Tibial nerve (tissue), 4 donors: ENCODE data around the gene STX8. TPM values are rescaled to one million over a fixed set of nuclear protein-coding genes. Genes with fewer than 3 reads are reported as not detected.

Experiments
- DNase-seq, 2 donors: peaks; one replicate each; pipeline ENCODE4 v3.0.0-alpha.2; 2019; ENCODE audit warnings: low spot score in 2 of 2
- H3K27ac ChIP-seq, 4 donors: fragments of 200-600 bp; sonication (generic) in 3 of 4; one replicate each; pipeline ENCODE4 v1.5.1; 2017 to 2019; ENCODE audit warnings: mild to moderate bottlenecking in 1 of 4
- H3K27me3 ChIP-seq, 2 donors: fragments of 200-600 bp; sonication (generic) in 1 of 2; one replicate each; pipeline versions ENCODE4 v1.5.1 to v1.6.0; 2017 to 2019
- H3K36me3 ChIP-seq, 3 donors: fragments of 200-600 bp; sonication (generic); one replicate each; pipeline ENCODE4 v1.5.1; 2018 to 2019
- H3K4me1 ChIP-seq, 4 donors: fragments of 200-600 bp; sonication (generic) in 3 of 4; one replicate each; pipeline ENCODE4 v1.5.1; 2017 to 2019
- H3K4me3 ChIP-seq, 4 donors: fragments of 200-600 bp; sonication (generic) in 3 of 4; one replicate each; pipeline ENCODE4 v1.5.1; 2017 to 2019; ENCODE audit warnings: mild to moderate bottlenecking in 1 of 4, moderate library complexity in 1 of 4
- H3K9me3 ChIP-seq, 4 donors: fragments of 200-600 bp; sonication (generic) in 3 of 4; one replicate each; pipeline ENCODE4 v1.5.1; 2017 to 2019
- CTCF ChIP-seq, 5 experiments: fragments of 200-600 bp in 3 of 5; fragments of 450-650 bp in 2 of 5; sonication (generic) in 3 of 5; IDR thresholded peaks; one replicate each; pipeline ENCODE4 v1.5.1; 2016 to 2019; ENCODE audit warnings: antibody characterized with exemption in 5 of 5, mild to moderate bottlenecking in 3 of 5, moderate library complexity in 2 of 5
- EP300 ChIP-seq, 2 donors: sonication (generic); formaldehyde crosslinking; IDR thresholded peaks; one replicate each; pipeline ENCODE4 v1.6.1; 2017; ENCODE audit warnings: antibody characterized with exemption in 2 of 2, mild to moderate bottlenecking in 1 of 2
- POLR2A ChIP-seq, 2 donors: fragments of 450-650 bp; IDR thresholded peaks; one replicate each; pipeline ENCODE4 v1.6.1; 2017; ENCODE audit warnings: antibody characterized with exemption in 2 of 2, mild to moderate bottlenecking in 2 of 2, moderate library complexity in 2 of 2
- WGBS, 2 donors: methylation state at CpG; one replicate each; pipeline ENCODE4 v1.1.5; 2018; 5-methylcytosine and 5-hydroxymethylcytosine counted together
- total RNA-seq, 4 donors: library from RNA; depleted of rRNA; stranded (reverse); fragments of >200 nt; gene quantifications; one replicate each; pipeline ENCODE4 v1.1.0, GENCODE V29; 2016

Gene STX8
- total RNA-seq, 4 donors from 2014 or later: 57.7 to 97.2 (median 69.1) TPM

GRCh38 chr17:9241774-9242496, 333.7 kb downstream of the STX8 start:
- no peak for TF ChIP-seq EP300 (IDR thresholded peaks at IDR 0.05)
- TF ChIP-seq CTCF (IDR thresholded peaks at IDR 0.05): no peak
- no peak for TF ChIP-seq POLR2A (IDR thresholded peaks at IDR 0.05)
- Histone ChIP-seq H3K27ac (peak overlapping the region; percentile 90 to 99 (median 96)), H3K36me3 (peaks cover 0 to 1% (median 0%) of the 10 kb centered on the region in 3 donors), H3K4me1 (peaks cover 0 to 54% (median 32%) of the 10 kb centered on the region in 4 donors), H3K4me3 (no peak overlapping the region), H3K9me3 (no peaks in the 10 kb centered on the region), H3K27me3 (no peaks in the 10 kb centered on the region)
- no peak for DNase-seq
- 78 to 85% methylated on average over 13 to 16 of the region's 16 CpGs for WGBS, 2 donors

GRCh38 chr17:9241371-9241712, 334.3 kb downstream of the STX8 start:
- DNase-seq: no peak
- H3K27ac ChIP-seq: peak overlapping the region; percentile 90 to 99 (median 96)
- peaks cover 0 to 7% (median 0%) of the 10 kb centered on the region in 3 donors for H3K36me3 ChIP-seq
- H3K9me3 ChIP-seq: peaks cover 0 to 4% (median 0%) of the 10 kb centered on the region in 4 donors
- no peak overlapping the region for H3K4me3 ChIP-seq
- no peaks in the 10 kb centered on the region for H3K27me3 ChIP-seq
- no peak for TF ChIP-seq EP300 (IDR thresholded peaks at IDR 0.05)
- WGBS, 2 donors: 29 to 37% methylated on average over 7 to 10 of the region's 10 CpGs
- H3K4me1 ChIP-seq: peaks cover 0 to 50% (median 32%) of the 10 kb centered on the region in 4 donors

GRCh38 chr17:9240659-9241370, 334.8 kb downstream of the STX8 start:
- WGBS, 2 donors: 23 to 27% methylated on average over 14 to 15 of the region's 17 CpGs
- Histone ChIP-seq H3K27me3 (no peaks in the 10 kb centered on the region), H3K9me3 (peaks cover 0 to 8% (median 0%) of the 10 kb centered on the region in 4 donors), H3K36me3 (peaks cover 0 to 7% (median 0%) of the 10 kb centered on the region in 3 donors), H3K27ac (peak overlapping the region; percentile 90 to 99 (median 96)), H3K4me3 (peak overlapping the region; percentile 47 to 67 (median 64)), H3K4me1 (peaks cover 0 to 50% (median 32%) of the 10 kb centered on the region in 4 donors)
- peak; percentile 70 to 86 for DNase-seq
- peak in 1 of 2 donors; percentile 64 for TF ChIP-seq EP300 (IDR thresholded peaks at IDR 0.05)
- peak in 1 of 5 experiments; percentile 8 for TF ChIP-seq CTCF (IDR thresholded peaks at IDR 0.05)
- peak; percentile 17 to 27 for TF ChIP-seq POLR2A (IDR thresholded peaks at IDR 0.05)

- peaks cover 0 to 50% (median 32%) of the 10 kb centered on the region in 4 donors for H3K4me1 ChIP-seq
These were observed 335.6 kb downstream of the STX8 start for GRCh38 chr17:9239793-9240658.

More at GRCh38 chr17:9239793-9240658, 335.6 kb downstream of the STX8 start:
- peak; percentile 62 to 64 for DNase-seq
- H3K36me3 ChIP-seq: peaks cover 0 to 7% (median 0%) of the 10 kb centered on the region in 3 donors
- 0 to 8% methylated on average over 21 to 24 of the region's 84 CpGs for WGBS, 2 donors
- H3K27ac ChIP-seq: peak overlapping the region; percentile 90 to 99 (median 96)
- H3K4me3 ChIP-seq: peak overlapping the region; percentile 47 to 67 (median 64)
- peaks cover 0 to 10% (median 0%) of the 10 kb centered on the region in 4 donors for H3K9me3 ChIP-seq
- H3K27me3 ChIP-seq: no peaks in the 10 kb centered on the region
- TF ChIP-seq CTCF (IDR thresholded peaks at IDR 0.05) (peak in 2 of 5 experiments; percentile 16), EP300 (IDR thresholded peaks at IDR 0.05) (peak in 1 of 2 donors; percentile 77), POLR2A (IDR thresholded peaks at IDR 0.05) (peak; percentile 66 to 85)
